NCI-H1092 treated with DMSO at 0.1 percent for 48 hours (cell line): ENCODE results near the gene PSMD8.
"Not testable (repeated sequence)": the region's sequence is repeated elsewhere in the genome, so short reads cannot be mapped to it uniquely, and the experiment has no call there.

Experiments used
- DNase-seq: peaks from one replicate; lab custom pipeline; 2025; lab: John Stamatoyannopoulos, UW

The PSMD8 gene

GRCh38 chr19:38411041-38411712 is 36.8 kb downstream of the PSMD8 start:
- no peak for DNase-seq

GRCh38 chr19:38411898-38412297 is 37.5 kb downstream of the PSMD8 start:
- DNase-seq = not testable (repeated sequence)

GRCh38 chr19:38412491-38412890 is 38.1 kb downstream of the PSMD8 start:
- no peak for DNase-seq

GRCh38 chr19:38412961-38413360 is 38.6 kb downstream of the PSMD8 start:
- no peak for DNase-seq

- DNase-seq = no peak
Observed at GRCh38 chr19:38413416-38413815, 39.0 kb downstream of the PSMD8 start.

GRCh38 chr19:38417146-38417543 is 42.8 kb downstream of the PSMD8 start:
- DNase-seq = no peak

- DNase-seq = no peak
Observed at GRCh38 chr19:38417544-38418506, 43.5 kb downstream of the PSMD8 start.

GRCh38 chr19:38420935-38421334 is 46.6 kb downstream of the PSMD8 start:
- DNase-seq = no peak

GRCh38 chr19:38421856-38422255 is 47.5 kb downstream of the PSMD8 start:
- DNase-seq = no peak

GRCh38 chr19:38422438-38422837 is 48.1 kb downstream of the PSMD8 start:
- DNase-seq = no peak

- no peak for DNase-seq
Observed at GRCh38 chr19:38424272-38424671, 49.9 kb downstream of the PSMD8 start.

- DNase-seq = no peak
Observed at GRCh38 chr19:38425222-38425809, 50.9 kb downstream of the PSMD8 start.

- DNase-seq = no peak
Observed at GRCh38 chr19:38425810-38426466, 51.6 kb downstream of the PSMD8 start, which contains the start of gene RASGRP4. Gene RASGRP4, minus strand, starts transcription at chr19:38426219. Its CDS starts 128 bp downstream, at chr19:38426091.

- DNase-seq = not testable (repeated sequence)
Observed at GRCh38 chr19:38427035-38427677, 52.8 kb downstream of the PSMD8 start.

- DNase-seq = no peak
Observed at GRCh38 chr19:38429055-38429810, 54.9 kb downstream of the PSMD8 start.

GRCh38 chr19:38429811-38430156 is 55.4 kb downstream of the PSMD8 start:
- no peak for DNase-seq

GRCh38 chr19:38430931-38431330 is 56.6 kb downstream of the PSMD8 start:
- no peak for DNase-seq

GRCh38 chr19:38433268-38433733 is 58.9 kb downstream of the PSMD8 start, which contains the start of gene RYR1:
Gene RYR1, plus strand, starts transcription at chr19:38433691. Its CDS starts 139 bp downstream, at chr19:38433830.
- DNase-seq = no peak
